ENCODE data around the gene AFMID. TPM values are rescaled to one million over a fixed set of nuclear protein-coding genes. Genes with fewer than 3 reads are reported as not detected.

The AFMID gene
- total RNA-seq, 1 experiment from 2014 or later: 104 TPM

GRCh38 chr17:78227455-78227916 is 40.3 kb downstream of the AFMID start:
- Histone ChIP-seq H3K27me3 (ENCODE audit: low read length) (no peaks in the 10 kb centered on the region), H3K27ac (ENCODE audit: low read length) (no peak overlapping the region), H3K79me2 (ENCODE audit: low read length) (no peaks in the 10 kb centered on the region), H3K9me3 (ENCODE audit: low read length) (no peaks in the 10 kb centered on the region), H3K9ac (ENCODE audit: low read length) (no peak overlapping the region), H3K4me3 (ENCODE audit: low read length) (no peak overlapping the region), H3K4me1 (ENCODE audit: low read length) (no peaks in the 10 kb centered on the region), H2AFZ (ENCODE audit: low read length) (no peak overlapping the region), H3K9me2 (replicated peaks; ENCODE audit: insufficient read depth, low read length) (no peaks in the 10 kb centered on the region), H3K4me2 (ENCODE audit: low read depth, low read length, poor library complexity, severe bottlenecking) (no peak overlapping the region), H4K20me1 (ENCODE audit: insufficient read depth, low read depth, low read length) (no peaks in the 10 kb centered on the region), H3K36me3 (ENCODE audit: insufficient read depth, low read length) (peaks cover 10% of the 10 kb centered on the region; the same call in 1 of the 2 replicates)
- DNase-seq: no peak

- no peak overlapping the region for H3K4me3 ChIP-seq (ENCODE audit: low read length)
- H3K4me2 ChIP-seq (ENCODE audit: low read depth, low read length, poor library complexity, severe bottlenecking): no peak overlapping the region
- H3K36me3 ChIP-seq (ENCODE audit: insufficient read depth, low read length): peaks cover 10% of the 10 kb centered on the region; the same call in 1 of the 2 replicates
- H3K27ac ChIP-seq (ENCODE audit: low read length): no peak overlapping the region
- H3K79me2 ChIP-seq (ENCODE audit: low read length): no peaks in the 10 kb centered on the region
- H2AFZ ChIP-seq (ENCODE audit: low read length): no peak overlapping the region
- no peak for DNase-seq
- H4K20me1 ChIP-seq (ENCODE audit: insufficient read depth, low read depth, low read length): no peaks in the 10 kb centered on the region
- no peaks in the 10 kb centered on the region for H3K4me1 ChIP-seq (ENCODE audit: low read length)
- H3K9me2 ChIP-seq (replicated peaks; ENCODE audit: insufficient read depth, low read length): no peaks in the 10 kb centered on the region
- H3K27me3 ChIP-seq (ENCODE audit: low read length): no peaks in the 10 kb centered on the region
- H3K9me3 ChIP-seq (ENCODE audit: low read length): no peaks in the 10 kb centered on the region
- no peak overlapping the region for H3K9ac ChIP-seq (ENCODE audit: low read length)
Measured at GRCh38 chr17:78228176-78228575, 41.0 kb downstream of the AFMID start.

GRCh38 chr17:78230252-78230962 is 43.2 kb downstream of the AFMID start:
- no peaks in the 10 kb centered on the region for H3K79me2 ChIP-seq (ENCODE audit: low read length)
- no peak for DNase-seq
- no peaks in the 10 kb centered on the region for H3K4me1 ChIP-seq (ENCODE audit: low read length)
- no peak overlapping the region for H3K9ac ChIP-seq (ENCODE audit: low read length)
- H2AFZ ChIP-seq (ENCODE audit: low read length): no peak overlapping the region
- H3K27me3 ChIP-seq (ENCODE audit: low read length): no peaks in the 10 kb centered on the region
- no peaks in the 10 kb centered on the region for H3K36me3 ChIP-seq (ENCODE audit: insufficient read depth, low read length)
- H3K9me2 ChIP-seq (replicated peaks; ENCODE audit: insufficient read depth, low read length): no peaks in the 10 kb centered on the region
- no peak overlapping the region for H3K27ac ChIP-seq (ENCODE audit: low read length)
- no peak overlapping the region for H3K4me3 ChIP-seq (ENCODE audit: low read length)
- no peaks in the 10 kb centered on the region for H3K9me3 ChIP-seq (ENCODE audit: low read length)
- H3K4me2 ChIP-seq (ENCODE audit: low read depth, low read length, poor library complexity, severe bottlenecking): no peak overlapping the region
- no peaks in the 10 kb centered on the region for H4K20me1 ChIP-seq (ENCODE audit: insufficient read depth, low read depth, low read length)

GRCh38 chr17:78230996-78231935 is 44.1 kb downstream of the AFMID start, which contains the start of gene TMEM235:
TMEM235 (plus strand) TSS chr17:78231631; CDS start chr17:78232024, 393 bp downstream.
- Histone ChIP-seq H2AFZ (ENCODE audit: low read length) (no peak within 1 kb of the TSS), H3K27me3 (ENCODE audit: low read length) (no peaks in the 10 kb centered on the region), H3K79me2 (ENCODE audit: low read length) (no peaks in the 10 kb centered on the region), H3K4me1 (ENCODE audit: low read length) (no peaks in the 10 kb centered on the region), H3K27ac (ENCODE audit: low read length) (no peak within 1 kb of the TSS), H3K36me3 (ENCODE audit: insufficient read depth, low read length) (no peaks in the 10 kb centered on the region), H3K9ac (ENCODE audit: low read length) (no peak within 1 kb of the TSS), H3K9me3 (ENCODE audit: low read length) (no peaks in the 10 kb centered on the region), H3K4me3 (ENCODE audit: low read length) (no peak within 1 kb of the TSS), H4K20me1 (ENCODE audit: insufficient read depth, low read depth, low read length) (no peaks in the 10 kb centered on the region), H3K9me2 (replicated peaks; ENCODE audit: insufficient read depth, low read length) (no peaks in the 10 kb centered on the region), H3K4me2 (ENCODE audit: low read depth, low read length, poor library complexity, severe bottlenecking) (no peak within 1 kb of the TSS)
- DNase-seq: no peak

GRCh38 chr17:78231991-78232858 is 45.1 kb downstream of the AFMID start:
- Histone ChIP-seq H3K9me2 (replicated peaks; ENCODE audit: insufficient read depth, low read length) (no peaks in the 10 kb centered on the region), H3K79me2 (ENCODE audit: low read length) (no peaks in the 10 kb centered on the region), H3K4me3 (ENCODE audit: low read length) (no peak overlapping the region), H3K27ac (ENCODE audit: low read length) (no peak overlapping the region), H3K4me1 (ENCODE audit: low read length) (no peaks in the 10 kb centered on the region), H2AFZ (ENCODE audit: low read length) (no peak overlapping the region), H3K27me3 (ENCODE audit: low read length) (no peaks in the 10 kb centered on the region), H3K4me2 (ENCODE audit: low read depth, low read length, poor library complexity, severe bottlenecking) (no peak overlapping the region), H4K20me1 (ENCODE audit: insufficient read depth, low read depth, low read length) (no peaks in the 10 kb centered on the region), H3K36me3 (ENCODE audit: insufficient read depth, low read length) (no peaks in the 10 kb centered on the region), H3K9ac (ENCODE audit: low read length) (no peak overlapping the region), H3K9me3 (ENCODE audit: low read length) (no peaks in the 10 kb centered on the region)
- DNase-seq: no peak

GRCh38 chr17:78232859-78233173 is 45.7 kb downstream of the AFMID start:
- Histone ChIP-seq H3K79me2 (ENCODE audit: low read length) (no peaks in the 10 kb centered on the region), H3K9me3 (ENCODE audit: low read length) (no peaks in the 10 kb centered on the region), H2AFZ (ENCODE audit: low read length) (no peak overlapping the region), H3K9me2 (replicated peaks; ENCODE audit: insufficient read depth, low read length) (no peaks in the 10 kb centered on the region), H3K4me3 (ENCODE audit: low read length) (no peak overlapping the region), H3K27ac (ENCODE audit: low read length) (no peak overlapping the region), H3K4me1 (ENCODE audit: low read length) (no peaks in the 10 kb centered on the region), H3K27me3 (ENCODE audit: low read length) (no peaks in the 10 kb centered on the region), H3K4me2 (ENCODE audit: low read depth, low read length, poor library complexity, severe bottlenecking) (no peak overlapping the region), H3K36me3 (ENCODE audit: insufficient read depth, low read length) (no peaks in the 10 kb centered on the region), H3K9ac (ENCODE audit: low read length) (no peak overlapping the region), H4K20me1 (ENCODE audit: insufficient read depth, low read depth, low read length) (no peaks in the 10 kb centered on the region)
- DNase-seq: no peak

- Histone ChIP-seq H3K36me3 (ENCODE audit: insufficient read depth, low read length) (no peaks in the 10 kb centered on the region), H3K4me2 (ENCODE audit: low read depth, low read length, poor library complexity, severe bottlenecking) (no peak overlapping the region), H3K27ac (ENCODE audit: low read length) (no peak overlapping the region), H3K9me3 (ENCODE audit: low read length) (no peaks in the 10 kb centered on the region), H3K4me3 (ENCODE audit: low read length) (no peak overlapping the region), H3K9me2 (replicated peaks; ENCODE audit: insufficient read depth, low read length) (no peaks in the 10 kb centered on the region), H3K27me3 (ENCODE audit: low read length) (no peaks in the 10 kb centered on the region), H3K4me1 (ENCODE audit: low read length) (no peaks in the 10 kb centered on the region), H3K9ac (ENCODE audit: low read length) (no peak overlapping the region), H4K20me1 (ENCODE audit: insufficient read depth, low read depth, low read length) (no peaks in the 10 kb centered on the region), H2AFZ (ENCODE audit: low read length) (no peak overlapping the region), H3K79me2 (ENCODE audit: low read length) (no peaks in the 10 kb centered on the region)
- DNase-seq: no peak
Measured at GRCh38 chr17:78233678-78234077, 46.5 kb downstream of the AFMID start.
